Fibroblast of skin of abdomen (primary cell): ENCODE measurements around the gene FBLN1.
A peak's percentile ranks its signal among the peaks of the same experiment; 100 is the strongest.

ENCODE experiments used
- DNase-seq: peaks from one replicate; pipeline ENCODE4 v3.0.0-alpha.2; 2013

FBLN1 gene

GRCh38 chr22:45640941-45641621 is 138.4 kb downstream of the FBLN1 start:
- DNase-seq = no peak

GRCh38 chr22:45642986-45643385 is 140.3 kb downstream of the FBLN1 start:
- DNase-seq = no peak

- DNase-seq = no peak
Observed at GRCh38 chr22:45644714-45645113, 142.0 kb downstream of the FBLN1 start.

DNA sequence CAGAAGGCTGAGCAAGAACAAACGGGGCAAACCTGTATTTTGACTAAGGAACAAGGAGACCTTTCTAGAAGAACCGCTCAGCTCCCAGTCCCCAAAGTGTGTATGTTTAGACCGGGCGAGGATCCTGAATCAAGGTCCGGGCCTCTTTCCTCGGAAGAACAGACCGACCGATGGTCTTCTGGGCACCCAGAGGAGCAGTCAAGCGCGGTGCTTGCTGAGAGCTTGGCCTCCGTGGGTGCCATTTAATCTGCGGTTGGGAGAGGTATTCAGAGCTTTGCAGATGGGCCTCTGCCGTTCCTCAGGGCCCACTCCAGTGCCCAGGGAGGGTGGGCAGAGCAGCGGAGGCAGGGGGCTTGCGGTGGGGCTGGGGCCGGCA is 142.5 kb downstream of the FBLN1 start:
- no peak for DNase-seq

GRCh38 chr22:45645526-45646414 is 143.1 kb downstream of the FBLN1 start:
- peak; percentile 51 for DNase-seq

GRCh38 chr22:45647532-45648225 is 145.0 kb downstream of the FBLN1 start:
- DNase-seq = no peak

DNA sequence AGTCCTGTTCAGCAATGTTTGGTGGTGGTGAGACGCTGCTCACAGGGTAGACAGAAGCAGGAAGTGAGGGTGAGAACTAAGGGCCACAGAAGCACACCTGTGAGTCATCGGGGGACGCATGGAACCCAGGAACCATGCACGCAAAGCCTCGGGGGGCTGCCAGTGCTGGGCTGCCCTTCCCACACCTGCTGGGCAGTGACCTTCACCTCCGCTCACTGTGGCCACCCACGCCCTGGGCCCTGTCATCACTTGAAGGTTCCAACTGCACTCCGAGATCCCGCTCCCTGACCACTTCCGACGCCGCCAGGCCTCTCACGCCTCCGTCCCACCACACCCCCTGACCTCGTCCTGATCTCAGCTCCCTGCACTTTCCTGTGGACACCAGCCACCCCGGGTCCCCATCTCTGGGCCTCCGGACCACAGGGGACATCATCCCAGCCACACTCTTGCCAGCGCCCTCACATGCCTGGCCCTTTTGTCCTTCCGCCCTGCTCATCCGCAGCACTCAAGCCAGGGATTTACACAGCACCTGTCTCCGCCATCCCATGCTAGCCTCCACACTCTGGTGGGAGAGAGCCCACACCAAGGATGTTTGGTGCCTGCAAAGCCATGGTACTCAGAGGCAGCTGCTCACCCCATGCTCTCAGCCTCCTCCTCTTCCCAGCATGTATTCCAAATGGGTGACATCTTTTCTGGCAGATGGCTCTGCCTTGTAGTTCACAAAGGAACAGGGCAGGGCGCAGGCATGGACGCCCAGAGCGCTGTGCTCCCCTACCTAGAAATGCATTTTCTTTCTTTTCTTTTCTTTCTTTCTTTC is 145.8 kb downstream of the FBLN1 start:
- no peak for DNase-seq

GRCh38 chr22:45649809-45650208 is 147.1 kb downstream of the FBLN1 start:
- no peak for DNase-seq

GRCh38 chr22:45650721-45651120 is 148.0 kb downstream of the FBLN1 start:
- DNase-seq = no peak
